ENCODE measurements around the gene GALR3. TPM values are rescaled to one million over a fixed set of nuclear protein-coding genes. Genes with fewer than 3 reads are reported as not detected.

Gene GALR3
- total RNA-seq, 1 experiment from 2014 or later, result not detected

DNA sequence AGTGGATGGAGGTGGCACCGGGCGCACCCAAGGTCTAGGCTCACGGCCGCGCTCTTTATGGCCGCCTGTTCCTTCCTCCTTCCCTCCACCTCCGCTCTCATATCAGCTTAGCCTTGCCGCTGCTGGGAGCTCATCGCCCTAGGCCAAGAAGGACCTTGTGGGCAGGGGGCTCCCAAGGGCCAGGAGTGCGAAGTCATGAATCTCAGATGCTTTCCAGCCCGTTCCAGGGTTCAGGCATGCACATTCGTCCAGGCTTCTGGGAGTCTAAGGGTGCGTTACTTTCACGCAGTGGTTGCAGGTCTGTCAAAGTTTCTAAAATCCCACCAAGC, 4.1 kb upstream of the GALR3 start:
- Histone ChIP-seq H3K4me1 (ENCODE audit: control insufficient read depth, insufficient read depth, low read length) (no peaks in the 10 kb centered on the region), H3K9me3 (ENCODE audit: control insufficient read depth, insufficient read depth, low read depth, low read length) (no peaks in the 10 kb centered on the region), H3K4me3 (ENCODE audit: low read depth in 2 of 2, low read length in 2 of 2) (no peak overlapping the region), H3K36me3 (ENCODE audit: control insufficient read depth, insufficient read depth, low read length) (no peaks in the 10 kb centered on the region), H3K27ac (ENCODE audit: low read length) (no peak overlapping the region), H3K27me3 (ENCODE audit: control insufficient read depth, insufficient read depth, low read length) (no peaks in the 10 kb centered on the region)
- no TSS peak for BruUV-seq (replicated peaks)
- ATAC-seq, result no peak
- ChIA-PET POLR2A (no interaction called here), CTCF (no interaction called here)
- intact Hi-C loops (cut with micrococcal nuclease; ENCODE audit: unreplicated experiment) (loop anchor here (5.0 kb wide), 1 partner anchor 43 kb away; no protein-coding TSS in a partner anchor), in situ Hi-C loops (cut with HindIII; ENCODE audit: low pct_unique_long_range_greater_than_20kb, low sequenced_read_pairs) (no loop called here)
- TF ChIP-seq SIN3A (IDR thresholded peaks at IDR 0.05; ENCODE audit: borderline replicate concordance, insufficient read depth, low read depth, low read length) (no peak), TCF7L2 (IDR thresholded peaks at IDR 0.05; ENCODE audit: low read depth, low read length) (no peak), POLR2AphosphoS5 (IDR thresholded peaks at IDR 0.05; ENCODE audit: low read depth, low read length) (no peak)
- TF ChIP-seq, protein P1, sequence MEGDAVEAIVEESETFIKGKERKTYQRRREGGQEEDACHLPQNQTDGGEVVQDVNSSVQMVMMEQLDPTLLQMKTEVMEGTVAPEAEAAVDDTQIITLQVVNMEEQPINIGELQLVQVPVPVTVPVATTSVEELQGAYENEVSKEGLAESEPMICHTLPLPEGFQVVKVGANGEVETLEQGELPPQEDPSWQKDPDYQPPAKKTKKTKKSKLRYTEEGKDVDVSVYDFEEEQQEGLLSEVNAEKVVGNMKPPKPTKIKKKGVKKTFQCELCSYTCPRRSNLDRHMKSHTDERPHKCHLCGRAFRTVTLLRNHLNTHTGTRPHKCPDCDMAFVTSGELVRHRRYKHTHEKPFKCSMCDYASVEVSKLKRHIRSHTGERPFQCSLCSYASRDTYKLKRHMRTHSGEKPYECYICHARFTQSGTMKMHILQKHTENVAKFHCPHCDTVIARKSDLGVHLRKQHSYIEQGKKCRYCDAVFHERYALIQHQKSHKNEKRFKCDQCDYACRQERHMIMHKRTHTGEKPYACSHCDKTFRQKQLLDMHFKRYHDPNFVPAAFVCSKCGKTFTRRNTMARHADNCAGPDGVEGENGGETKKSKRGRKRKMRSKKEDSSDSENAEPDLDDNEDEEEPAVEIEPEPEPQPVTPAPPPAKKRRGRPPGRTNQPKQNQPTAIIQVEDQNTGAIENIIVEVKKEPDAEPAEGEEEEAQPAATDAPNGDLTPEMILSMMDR (IDR thresholded peaks at IDR 0.05), result no peak
- TF ChIP-seq, protein P2, sequence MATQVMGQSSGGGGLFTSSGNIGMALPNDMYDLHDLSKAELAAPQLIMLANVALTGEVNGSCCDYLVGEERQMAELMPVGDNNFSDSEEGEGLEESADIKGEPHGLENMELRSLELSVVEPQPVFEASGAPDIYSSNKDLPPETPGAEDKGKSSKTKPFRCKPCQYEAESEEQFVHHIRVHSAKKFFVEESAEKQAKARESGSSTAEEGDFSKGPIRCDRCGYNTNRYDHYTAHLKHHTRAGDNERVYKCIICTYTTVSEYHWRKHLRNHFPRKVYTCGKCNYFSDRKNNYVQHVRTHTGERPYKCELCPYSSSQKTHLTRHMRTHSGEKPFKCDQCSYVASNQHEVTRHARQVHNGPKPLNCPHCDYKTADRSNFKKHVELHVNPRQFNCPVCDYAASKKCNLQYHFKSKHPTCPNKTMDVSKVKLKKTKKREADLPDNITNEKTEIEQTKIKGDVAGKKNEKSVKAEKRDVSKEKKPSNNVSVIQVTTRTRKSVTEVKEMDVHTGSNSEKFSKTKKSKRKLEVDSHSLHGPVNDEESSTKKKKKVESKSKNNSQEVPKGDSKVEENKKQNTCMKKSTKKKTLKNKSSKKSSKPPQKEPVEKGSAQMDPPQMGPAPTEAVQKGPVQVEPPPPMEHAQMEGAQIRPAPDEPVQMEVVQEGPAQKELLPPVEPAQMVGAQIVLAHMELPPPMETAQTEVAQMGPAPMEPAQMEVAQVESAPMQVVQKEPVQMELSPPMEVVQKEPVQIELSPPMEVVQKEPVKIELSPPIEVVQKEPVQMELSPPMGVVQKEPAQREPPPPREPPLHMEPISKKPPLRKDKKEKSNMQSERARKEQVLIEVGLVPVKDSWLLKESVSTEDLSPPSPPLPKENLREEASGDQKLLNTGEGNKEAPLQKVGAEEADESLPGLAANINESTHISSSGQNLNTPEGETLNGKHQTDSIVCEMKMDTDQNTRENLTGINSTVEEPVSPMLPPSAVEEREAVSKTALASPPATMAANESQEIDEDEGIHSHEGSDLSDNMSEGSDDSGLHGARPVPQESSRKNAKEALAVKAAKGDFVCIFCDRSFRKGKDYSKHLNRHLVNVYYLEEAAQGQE (IDR thresholded peaks at IDR 0.05; ENCODE audit: insufficient read depth in 1 of 2, low read depth in 2 of 2, low read length in 1 of 2), result no peak
- no peak for DNase-seq (ENCODE audit: low read depth, low spot score)

DNA sequence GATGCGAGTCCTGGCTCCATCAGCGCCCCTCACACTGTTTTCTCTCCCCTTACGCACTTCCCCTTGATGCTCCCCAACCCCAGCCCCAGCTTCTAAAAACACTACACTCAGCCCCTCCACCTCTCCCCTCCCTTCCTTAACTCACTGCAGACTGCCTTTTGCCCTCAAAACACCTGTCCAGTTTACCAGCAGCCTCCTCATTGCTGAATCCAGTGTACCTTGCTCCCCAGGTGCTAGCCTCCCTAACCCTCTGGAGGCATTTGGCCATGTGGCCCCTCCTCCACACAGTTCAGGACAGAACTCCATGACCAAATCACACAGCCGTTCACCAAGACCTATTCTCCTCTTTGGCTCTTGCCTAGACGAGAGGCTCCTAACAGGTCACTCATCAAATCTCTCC, 2.8 kb upstream of the GALR3 start:
- Histone ChIP-seq H3K36me3 (ENCODE audit: control insufficient read depth, insufficient read depth, low read length) (no peaks in the 10 kb centered on the region), H3K4me1 (ENCODE audit: control insufficient read depth, insufficient read depth, low read length) (no peaks in the 10 kb centered on the region), H3K27ac (ENCODE audit: low read length) (no peak overlapping the region), H3K27me3 (ENCODE audit: control insufficient read depth, insufficient read depth, low read length) (no peaks in the 10 kb centered on the region), H3K9me3 (ENCODE audit: control insufficient read depth, insufficient read depth, low read depth, low read length) (no peaks in the 10 kb centered on the region), H3K4me3 (ENCODE audit: low read depth in 2 of 2, low read length in 2 of 2) (no peak overlapping the region)
- in situ Hi-C loops (cut with HindIII; ENCODE audit: low pct_unique_long_range_greater_than_20kb, low sequenced_read_pairs) (no loop called here), intact Hi-C loops (cut with micrococcal nuclease; ENCODE audit: unreplicated experiment) (no loop called here)
- ATAC-seq (no peak), DNase-seq (ENCODE audit: low read depth, low spot score) (no peak)
- no TSS peak for BruUV-seq (replicated peaks)
- ChIA-PET POLR2A (no interaction called here), CTCF (interaction anchor here (0.7 kb wide), 1 partner anchor 43 kb away, joined by 3 read pairs; no protein-coding TSS in a partner anchor)
- TF ChIP-seq TCF7L2 (IDR thresholded peaks at IDR 0.05; ENCODE audit: low read depth, low read length) (no peak), POLR2AphosphoS5 (IDR thresholded peaks at IDR 0.05; ENCODE audit: low read depth, low read length) (no peak), SIN3A (IDR thresholded peaks at IDR 0.05; ENCODE audit: borderline replicate concordance, insufficient read depth, low read depth, low read length) (no peak)
- TF ChIP-seq, protein P2 (IDR thresholded peaks at IDR 0.05; ENCODE audit: insufficient read depth in 1 of 2, low read depth in 2 of 2, low read length in 1 of 2), result no peak
- TF ChIP-seq, protein P1 (IDR thresholded peaks at IDR 0.05), result no peak

Data from Panc1 (cell line).